ENCODE results near the gene PFDN1. TPM values are rescaled to one million over a fixed set of nuclear protein-coding genes. Genes with fewer than 3 reads are reported as not detected.
"Not testable (repeated sequence)": the region's sequence is repeated elsewhere in the genome, so short reads cannot be mapped to it uniquely, and the experiment has no call there.

Gene PFDN1, protein sequence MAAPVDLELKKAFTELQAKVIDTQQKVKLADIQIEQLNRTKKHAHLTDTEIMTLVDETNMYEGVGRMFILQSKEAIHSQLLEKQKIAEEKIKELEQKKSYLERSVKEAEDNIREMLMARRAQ
- 68.1 TPM for total RNA-seq
- long read RNA-seq, transcript PFDN1-203 (3 exons, 1,091 nt) = minor isoform, 14 of 88 reads
- long read RNA-seq, transcript PFDN1-201 (4 exons, 1,352 nt) = major isoform, 63 of 88 reads
- long read RNA-seq, partial matches to known transcripts = 2 of 88 reads
- long read RNA-seq, other reads (novel, unspliced or antisense) = 6 of 88 reads

DNA sequence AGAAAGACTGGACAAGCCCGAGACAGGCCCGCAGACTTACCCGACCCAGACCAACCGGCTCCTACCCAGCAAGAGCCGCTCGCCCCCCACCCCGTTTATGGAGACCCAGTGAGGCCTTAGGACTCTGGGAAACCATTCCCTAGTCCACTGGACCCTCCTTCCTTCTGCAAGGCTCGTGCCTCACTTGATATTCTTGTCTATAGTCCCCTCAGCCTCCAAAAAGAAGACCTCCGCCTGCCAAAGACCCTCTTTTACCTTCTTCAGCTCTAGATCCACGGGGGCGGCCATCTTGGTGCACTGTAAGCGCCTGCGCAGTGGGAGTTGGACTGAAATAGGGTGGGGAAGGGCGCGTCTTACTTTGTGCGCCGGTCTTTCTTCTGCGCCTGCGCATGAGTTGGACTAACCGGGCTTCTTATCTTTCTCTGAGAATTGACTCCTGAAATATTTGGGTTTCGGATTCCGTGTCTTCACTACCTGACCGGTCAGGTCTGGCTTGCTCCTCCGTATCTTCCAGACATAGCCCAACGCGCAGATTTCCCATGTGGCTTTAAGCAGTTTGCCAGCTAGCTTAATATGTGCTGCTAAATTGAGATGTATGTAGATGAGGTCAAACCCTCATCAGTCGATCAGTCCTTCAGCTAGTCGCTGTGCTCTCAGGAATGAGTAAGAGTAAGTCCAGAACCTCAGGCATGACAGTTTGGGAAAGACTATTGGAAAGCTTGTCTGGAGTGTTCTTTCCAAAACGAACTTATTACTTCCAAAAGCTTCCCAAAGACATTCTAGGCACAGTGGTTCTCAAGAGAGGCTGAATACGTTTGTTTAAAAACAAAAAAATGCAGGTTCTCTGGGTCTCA is at the start of gene PFDN1:
Gene PFDN1, minus strand, starts transcription at position 316 of the 854 bp plus-strand sequence. Its CDS starts 28 bp downstream, at position 288.
- intact Hi-C loops (cut with micrococcal nuclease) = no loop called here
- ATAC-seq (peak; percentile 98), DNase-seq (peak; percentile 95)

DNA sequence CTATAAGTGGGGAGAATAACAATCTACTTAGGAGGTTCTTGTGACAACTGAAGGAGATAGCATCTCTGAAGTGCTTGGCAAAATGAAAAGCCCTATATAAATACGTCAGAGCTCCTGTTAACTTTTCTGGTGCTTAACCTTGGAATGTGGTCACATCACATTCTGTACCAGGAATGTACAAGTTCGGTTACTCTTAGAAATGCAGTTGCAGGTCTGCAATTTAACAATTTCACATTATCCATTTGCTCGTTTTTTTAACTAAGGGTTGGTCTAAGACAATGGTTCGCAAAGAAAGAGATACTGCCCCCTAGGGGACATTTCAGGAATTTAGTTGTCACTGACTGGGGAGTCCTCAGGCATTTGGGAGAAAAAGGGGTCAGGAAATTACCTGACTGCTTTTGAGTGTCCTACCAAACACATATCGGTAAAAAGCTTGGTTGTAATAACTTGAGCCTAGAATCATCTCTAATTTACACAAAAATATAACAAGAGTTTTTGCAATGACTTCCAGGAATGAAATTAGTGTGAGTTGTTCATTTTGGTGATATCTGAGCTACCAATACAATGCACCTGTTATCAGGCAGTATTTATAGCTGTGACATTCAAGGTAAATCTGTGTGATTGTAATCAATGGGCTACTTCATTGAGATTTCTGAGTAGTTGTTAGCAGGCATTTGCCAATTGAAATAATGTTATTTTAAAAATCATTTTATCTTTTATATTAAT is 48.9 kb upstream of the PFDN1 start:
- ATAC-seq (peak; percentile 31), DNase-seq (no peak)
- intact Hi-C loops (cut with micrococcal nuclease) = loop anchor here (10.0 kb wide), 1 partner anchor 177 kb away; the partner anchor contains the start of gene CYSTM1

DNA sequence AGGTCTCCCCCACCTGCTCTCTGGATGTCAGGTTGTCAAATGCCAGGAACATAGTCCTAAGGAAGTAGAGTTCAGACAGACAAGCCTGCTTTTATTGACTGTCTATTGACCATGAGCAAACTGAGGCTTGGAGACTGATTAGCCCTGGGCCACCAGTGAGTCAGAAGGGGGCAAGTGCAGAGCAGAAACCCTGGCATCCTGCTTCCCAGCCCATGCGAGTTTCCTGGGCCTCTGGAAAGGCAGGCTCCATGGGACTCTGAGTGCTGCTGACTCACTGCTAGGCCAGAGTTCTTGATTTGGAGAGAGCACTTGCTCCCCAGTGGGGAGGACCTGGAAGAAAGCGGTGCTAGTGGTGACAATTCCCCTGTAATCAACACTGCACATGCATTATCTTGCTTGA is 46.3 kb upstream of the PFDN1 start:
- no peak for DNase-seq
- no peak for ATAC-seq
- intact Hi-C loops (cut with micrococcal nuclease) = no loop called here

DNA sequence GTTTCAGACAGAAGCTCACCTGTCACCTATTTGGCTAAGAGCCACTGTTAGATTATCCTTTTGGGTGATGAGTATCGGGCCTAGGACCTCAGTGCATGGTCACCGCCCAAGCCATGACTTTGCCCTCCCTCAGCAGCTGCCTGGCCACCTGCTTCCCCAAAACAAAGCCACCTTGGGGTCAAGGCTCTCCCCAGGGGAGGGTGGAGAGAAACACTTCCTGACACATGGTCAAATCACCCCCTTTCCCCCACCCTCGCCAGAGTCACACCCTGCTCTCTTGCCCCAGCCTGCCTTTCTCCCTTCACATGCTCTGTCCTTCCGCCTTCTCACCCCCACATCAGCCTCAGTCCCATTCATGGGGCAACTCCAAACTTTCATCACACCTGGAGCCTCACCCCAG is 45.2 kb upstream of the PFDN1 start:
- intact Hi-C loops (cut with micrococcal nuclease) = no loop called here
- no peak for DNase-seq
- ATAC-seq = no peak

DNA sequence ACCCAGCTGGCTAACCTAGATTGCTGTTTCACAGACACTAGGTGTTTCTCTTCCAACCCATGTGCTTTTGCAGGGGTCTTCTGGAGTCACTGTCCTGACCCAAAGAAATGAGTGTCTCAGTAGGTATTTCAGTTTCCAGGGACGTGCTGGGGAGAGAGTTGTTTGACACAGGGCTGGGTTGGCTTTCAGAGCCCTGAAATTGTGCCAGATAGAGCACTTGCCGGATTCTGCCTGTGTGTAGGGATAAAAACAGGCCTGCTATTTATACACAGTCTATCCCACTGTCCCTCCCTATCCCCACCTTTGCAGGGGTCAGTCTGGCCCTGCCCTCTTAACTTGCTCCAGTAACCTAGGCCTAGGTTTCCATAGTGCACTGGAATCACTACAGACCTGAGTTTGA is 44.5 kb upstream of the PFDN1 start:
- DNase-seq (no peak), ATAC-seq (peak; percentile 43)
- intact Hi-C loops (cut with micrococcal nuclease) = loop anchor here (2.0 kb wide), 1 partner anchor 103 kb away; no protein-coding TSS in a partner anchor

DNA sequence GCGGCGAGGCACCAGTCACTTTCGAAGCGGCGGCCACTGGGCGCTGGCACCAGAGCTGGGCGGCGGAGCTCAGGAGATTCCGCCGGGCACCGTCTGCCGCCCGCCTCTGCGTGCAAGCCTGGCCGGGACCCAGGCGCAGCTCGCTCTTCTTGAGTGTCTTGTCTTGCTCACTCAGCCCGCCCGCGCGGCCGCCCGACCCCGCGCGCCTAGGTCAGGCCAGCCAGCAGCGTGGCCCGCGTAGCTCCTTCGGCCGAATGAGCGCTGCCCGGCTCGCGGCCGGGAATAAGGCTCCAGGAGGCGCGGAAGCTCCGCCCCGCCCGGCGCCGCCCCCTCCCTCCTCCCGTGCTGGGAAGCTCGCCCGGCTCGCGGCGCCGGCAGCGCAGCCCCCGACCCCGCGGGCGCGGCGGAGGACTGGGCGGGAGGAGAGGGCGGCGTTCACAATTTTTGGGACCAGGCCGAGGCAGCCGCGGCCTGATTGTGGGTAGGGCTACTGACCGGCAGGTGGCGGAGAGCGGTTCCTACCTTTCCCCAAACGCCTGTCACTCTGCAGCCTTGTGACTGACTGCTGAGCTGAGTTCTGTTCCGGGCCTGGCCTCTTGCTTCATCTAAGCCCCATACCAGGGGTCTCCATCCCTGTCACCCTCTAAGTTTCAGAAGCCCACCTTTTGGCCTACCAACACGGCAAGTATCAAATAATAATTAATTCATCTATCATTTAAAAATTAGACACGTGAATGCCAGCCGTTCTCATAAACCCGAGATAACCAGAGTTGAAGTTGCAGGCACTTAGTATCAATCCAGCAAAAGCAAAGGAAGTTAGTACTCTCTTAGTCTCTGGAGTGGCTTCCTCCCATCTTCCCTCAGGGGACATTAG is 43.7 kb upstream of the PFDN1 start, which contains the start of gene HBEGF:
Gene HBEGF, minus strand, starts transcription at position 256 of the 874 bp plus-strand sequence. CDS start 275 bp downstream, outside the sequence.
- ATAC-seq (peak; percentile 84), DNase-seq (peak; percentile 92)
- intact Hi-C loops (cut with micrococcal nuclease) = loop anchor here (2.0 kb wide), 1 partner anchor 102 kb away; no protein-coding TSS in a partner anchor

DNA sequence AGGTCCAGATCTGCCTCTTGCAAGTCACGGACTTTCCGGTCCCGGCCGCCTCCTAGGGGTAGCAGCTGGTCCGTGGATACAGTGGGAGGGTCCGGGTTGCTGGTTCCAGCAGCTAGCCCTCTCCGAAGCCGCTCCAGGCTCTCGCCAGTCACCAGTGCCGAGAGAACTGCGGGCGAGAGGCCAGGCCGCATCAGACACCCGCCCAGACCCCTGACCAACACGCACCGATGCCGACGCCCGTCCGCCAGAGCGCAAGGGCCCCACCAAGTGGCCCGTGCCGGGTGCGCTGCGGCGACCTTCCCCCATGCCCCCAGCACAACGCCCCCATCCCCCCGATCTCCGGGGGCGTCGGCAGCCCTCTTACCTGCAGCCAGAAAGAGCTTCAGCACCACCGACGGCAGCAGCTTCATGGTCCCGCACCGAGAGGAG is 43.0 kb upstream of the PFDN1 start:
- intact Hi-C loops (cut with micrococcal nuclease) = loop anchor here (2.0 kb wide), 1 partner anchor 101 kb away; no protein-coding TSS in a partner anchor
- DNase-seq (peak; percentile 87), ATAC-seq (peak; percentile 65)

DNA sequence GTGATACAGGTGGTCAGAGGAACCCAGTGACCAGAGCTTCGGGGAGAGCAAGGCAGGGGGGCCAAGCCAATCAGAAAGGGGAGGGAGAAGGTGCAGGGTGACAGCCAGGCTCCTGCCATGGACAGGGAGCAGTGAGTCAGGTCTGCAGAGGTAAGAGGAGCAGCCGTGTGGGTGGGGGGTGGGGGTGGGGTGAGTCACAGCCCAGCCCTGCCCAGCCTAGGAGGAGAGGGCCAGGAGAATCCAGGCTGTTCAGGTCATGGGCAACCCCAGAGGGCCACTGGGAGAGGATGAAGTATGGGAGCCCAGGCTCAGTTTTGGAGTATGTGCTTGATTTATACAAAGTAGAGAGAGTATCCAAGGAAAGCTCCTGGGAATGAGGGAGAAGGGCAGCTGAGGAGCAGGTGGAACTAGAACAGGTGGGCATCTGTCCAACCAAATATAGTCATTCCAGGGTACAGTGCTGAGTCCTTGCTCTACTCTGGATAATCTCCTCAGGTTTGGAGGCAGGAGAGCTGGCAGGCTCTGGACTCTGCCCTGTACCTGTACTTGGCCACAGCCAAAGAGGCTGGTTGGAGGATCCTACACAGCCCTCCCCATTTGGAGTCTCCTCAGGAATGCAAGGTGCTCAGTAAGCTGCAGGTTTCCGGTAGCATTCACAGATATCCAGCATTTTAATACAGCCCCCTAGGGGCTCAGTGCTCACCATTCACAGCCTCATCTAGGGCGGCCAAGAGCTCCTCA is 42.0 kb upstream of the PFDN1 start:
- no peak for ATAC-seq
- intact Hi-C loops (cut with micrococcal nuclease) = no loop called here
- DNase-seq = no peak

DNA sequence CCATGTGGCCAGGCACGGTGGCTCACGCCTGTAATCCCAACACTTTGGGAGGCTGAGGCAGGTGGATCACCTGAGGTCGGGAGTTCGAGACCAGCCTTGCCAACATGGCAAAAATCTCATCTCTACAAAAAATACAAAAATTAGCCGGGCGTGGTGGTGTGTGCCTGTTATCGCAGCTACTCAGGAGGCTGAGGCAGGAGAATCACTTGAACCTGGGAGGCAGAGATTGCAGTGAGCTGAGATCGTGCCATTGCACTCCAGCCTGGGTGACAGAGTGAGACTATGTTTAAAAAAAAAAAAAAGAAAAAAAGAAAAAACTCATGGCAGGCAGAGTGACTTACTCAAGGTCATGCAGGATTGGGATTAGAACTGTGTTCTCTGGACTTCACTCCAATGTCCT is 40.9 kb upstream of the PFDN1 start:
- DNase-seq; ATAC-seq; intact Hi-C loops (cut with micrococcal nuclease): not testable (repeated sequence)

DNA sequence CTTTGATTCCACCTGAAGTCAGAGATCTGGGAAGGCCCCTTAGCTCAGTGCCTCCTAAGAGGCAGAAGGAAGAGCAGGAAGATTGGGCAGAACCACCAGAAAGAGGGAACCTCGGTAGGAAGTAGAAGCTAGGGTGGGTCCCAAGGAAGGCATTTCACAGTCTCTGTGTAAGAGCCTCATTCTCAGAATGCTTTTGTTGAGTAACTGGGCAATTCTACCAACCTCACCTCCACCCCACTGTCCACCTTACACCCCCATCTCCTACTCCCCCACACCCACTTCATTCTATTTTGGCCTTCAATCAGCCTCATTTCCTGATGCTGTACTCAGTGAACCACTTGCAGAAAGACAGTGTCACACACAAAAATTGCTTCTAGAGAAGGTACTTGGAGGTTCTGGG is 40.0 kb upstream of the PFDN1 start:
- intact Hi-C loops (cut with micrococcal nuclease) = no loop called here
- DNase-seq (no peak), ATAC-seq (no peak)

DNA sequence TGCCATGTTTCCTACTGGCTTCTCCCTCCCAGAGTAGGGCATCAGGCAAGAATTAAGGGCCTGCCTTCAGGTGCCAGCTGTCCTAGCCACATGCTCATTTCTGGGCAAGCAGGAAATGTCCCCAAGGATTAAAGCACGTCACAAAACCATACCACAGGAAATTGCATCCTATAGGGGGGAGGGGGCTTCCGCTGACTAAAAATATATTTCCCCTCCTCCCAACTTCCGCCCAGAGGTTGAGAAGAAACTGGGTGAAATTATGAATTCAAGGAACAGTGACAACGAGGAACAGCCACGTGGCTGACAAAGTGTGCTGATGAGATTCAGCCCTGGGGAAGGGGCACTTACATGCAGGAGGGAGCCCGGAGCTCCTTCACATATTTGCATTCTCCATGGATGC is 39.4 kb upstream of the PFDN1 start:
- no peak for DNase-seq
- ATAC-seq = no peak
- intact Hi-C loops (cut with micrococcal nuclease) = no loop called here

DNA sequence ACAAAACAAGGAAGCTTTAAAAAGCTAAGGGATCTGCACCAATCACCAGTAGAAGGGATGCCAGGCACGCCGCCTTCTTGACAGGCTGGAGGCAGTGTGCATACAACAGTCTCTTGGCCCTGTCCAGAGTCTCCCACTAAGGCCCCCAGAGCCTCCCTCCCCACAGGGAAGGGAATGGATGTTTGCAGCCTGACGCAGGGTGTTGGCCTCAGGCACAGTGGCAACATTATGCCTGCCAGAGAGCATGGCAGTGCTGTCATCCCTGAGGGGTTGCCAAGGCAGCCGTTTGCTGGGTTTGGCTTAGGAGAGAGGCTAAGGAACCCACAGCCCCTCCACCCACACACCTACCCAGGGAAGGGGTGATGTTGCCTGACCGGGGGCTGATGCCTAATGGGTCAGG is 38.7 kb upstream of the PFDN1 start:
- intact Hi-C loops (cut with micrococcal nuclease) = no loop called here
- ATAC-seq = peak; percentile 70
- peak; percentile 83 for DNase-seq

DNA sequence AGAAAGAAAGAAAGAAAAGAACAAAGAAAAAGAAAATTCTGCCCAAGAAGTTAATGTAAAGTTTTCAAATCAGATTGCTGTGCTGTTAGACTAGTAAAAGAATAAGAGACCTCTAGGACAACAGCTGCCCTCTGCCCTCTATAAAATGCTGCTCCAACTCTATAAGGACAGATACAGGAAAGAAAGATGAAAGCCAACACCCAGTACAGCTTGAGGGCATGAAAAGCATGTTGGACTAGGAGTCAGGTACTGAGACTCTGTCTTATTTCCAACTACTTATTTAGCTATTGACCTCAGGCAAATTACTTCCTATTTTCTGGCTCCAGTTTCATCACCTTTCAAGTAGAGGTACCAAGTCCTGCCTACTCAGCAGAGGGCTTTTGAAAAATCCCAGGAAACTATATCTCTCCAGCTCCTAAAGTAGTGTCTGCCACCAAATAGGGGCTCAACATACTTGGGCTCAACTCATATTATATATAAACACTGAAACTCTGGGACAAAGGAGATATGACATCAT is 37.8 kb upstream of the PFDN1 start:
- ATAC-seq (no peak), DNase-seq (no peak)
- intact Hi-C loops (cut with micrococcal nuclease) = no loop called here

DNA sequence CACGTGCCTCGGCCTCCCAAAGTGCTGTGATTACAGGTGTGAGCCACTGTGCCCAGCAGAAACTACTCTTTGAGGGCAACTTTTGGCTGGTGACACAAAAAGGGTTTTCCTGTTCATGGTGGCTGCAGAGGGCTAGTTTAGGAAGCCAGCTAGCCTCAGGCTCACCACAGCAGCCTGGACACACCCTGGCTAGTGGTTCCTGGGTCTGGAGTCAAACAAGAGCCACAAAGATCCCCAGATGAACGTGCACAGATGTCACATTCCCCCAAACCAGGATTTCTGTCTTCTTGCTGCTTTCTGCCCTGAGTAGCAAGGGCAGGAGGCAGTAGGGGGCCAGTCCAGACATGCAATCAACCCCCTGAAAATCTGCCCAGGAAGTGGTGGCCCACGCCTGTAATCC is 36.7 kb upstream of the PFDN1 start:
- intact Hi-C loops (cut with micrococcal nuclease) = no loop called here
- ATAC-seq (no peak), DNase-seq (no peak)

DNA sequence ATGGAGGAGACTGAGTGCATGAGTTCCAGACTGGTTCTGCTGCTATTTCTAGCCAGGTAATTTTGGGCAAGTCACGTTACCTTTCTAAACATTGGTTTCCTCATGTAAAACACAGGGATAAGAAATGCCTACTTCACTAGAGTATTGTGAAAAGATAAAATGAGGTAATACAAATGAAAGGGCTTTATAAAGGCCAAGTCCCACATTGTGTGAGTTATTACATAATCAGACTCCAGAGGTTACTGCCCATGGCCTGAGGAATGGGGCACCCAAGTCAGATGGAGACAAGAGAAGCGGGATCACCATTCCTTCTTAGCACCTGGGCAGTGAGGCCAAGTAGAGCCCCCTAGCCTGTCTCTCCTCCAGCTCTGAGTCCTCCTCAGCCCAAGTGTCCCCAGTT is 36.0 kb upstream of the PFDN1 start:
- intact Hi-C loops (cut with micrococcal nuclease) = no loop called here
- no peak for DNase-seq
- ATAC-seq = no peak

DNA sequence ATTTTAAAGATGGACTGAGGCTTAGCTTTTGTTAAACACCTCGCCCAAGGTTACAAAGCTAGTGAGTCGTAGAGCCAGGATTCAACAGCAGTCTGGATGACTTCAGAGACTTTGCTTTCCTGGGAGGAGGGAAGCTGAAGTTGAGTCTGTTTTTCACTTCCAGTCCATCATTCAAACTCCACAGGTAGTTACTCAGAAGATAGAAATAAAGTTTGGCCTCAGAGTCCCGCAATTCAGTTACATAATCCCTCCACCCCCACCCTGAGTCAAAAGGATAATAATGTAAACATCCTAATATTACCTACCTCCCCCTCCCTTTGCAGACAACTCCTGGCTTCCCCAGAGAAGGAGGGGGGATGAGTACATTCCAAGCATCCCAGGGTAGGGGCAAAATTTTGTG is 35.4 kb upstream of the PFDN1 start:
- DNase-seq (no peak), ATAC-seq (no peak)
- intact Hi-C loops (cut with micrococcal nuclease) = no loop called here

DNA sequence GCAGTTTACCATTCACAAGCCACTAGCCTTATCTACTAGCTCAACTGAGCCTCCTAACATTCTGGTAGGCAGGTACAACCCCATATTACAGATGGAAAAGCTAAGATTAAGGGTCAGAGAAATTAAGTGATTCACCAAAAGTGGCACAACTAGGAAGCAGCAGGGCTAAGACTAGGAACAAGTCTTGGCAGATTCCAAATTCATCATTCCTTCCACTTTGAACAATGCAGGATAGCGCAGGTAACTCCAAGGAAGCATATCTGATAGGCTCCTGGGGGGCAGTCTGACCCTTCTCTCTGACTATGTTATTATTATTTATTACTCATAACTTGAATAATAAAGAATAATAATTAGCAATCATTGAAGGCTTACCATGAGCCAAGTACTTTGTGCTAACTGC is 35.0 kb upstream of the PFDN1 start:
- intact Hi-C loops (cut with micrococcal nuclease) = no loop called here
- ATAC-seq = no peak

DNA sequence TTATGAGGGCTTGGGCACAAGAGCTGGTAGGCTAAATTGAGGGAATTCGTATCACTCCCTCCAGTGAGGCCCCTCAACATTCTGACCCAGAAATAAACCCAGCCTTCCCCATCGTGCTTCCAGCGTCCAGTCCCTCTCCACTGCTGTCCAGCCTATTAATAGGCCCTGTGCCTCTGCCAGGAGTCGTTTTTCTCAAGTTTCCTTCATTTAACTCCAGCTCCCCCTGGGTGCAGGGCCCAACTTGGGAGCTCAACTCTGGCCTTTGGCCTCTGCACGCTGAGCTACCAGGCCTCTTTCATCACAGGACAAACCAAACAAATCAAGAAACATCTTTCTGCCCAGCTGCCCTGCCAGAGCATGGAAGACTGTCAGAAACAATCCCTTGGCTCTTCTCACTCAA is 33.5 kb upstream of the PFDN1 start:
- peak; percentile 57 for DNase-seq
- intact Hi-C loops (cut with micrococcal nuclease) = no loop called here

More for the DNA sequence above, 35.0 kb upstream of the PFDN1 start:
- no peak for DNase-seq

More for the DNA sequence above, 33.5 kb upstream of the PFDN1 start:
- ATAC-seq = peak; percentile 66

Data from left ventricle myocardium superior (tissue), 1 donor.